Activated B cell treated with CpG ODN at 0.5 μM for 24 hours (primary cell): ENCODE results near the gene TERT. TPM values are rescaled to one million over a fixed set of nuclear protein-coding genes. Genes with fewer than 3 reads are reported as not detected.
"Not testable (repeated sequence)": the region's sequence is repeated elsewhere in the genome, so short reads cannot be mapped to it uniquely, and the experiment has no call there.

Experiments
- ATAC-seq: fragments of 200-7000 bp; cut with Tn5 transposase; one replicate; pipeline ENCODE4 v1.10.0; 2021; ENCODE audit warnings: low read depth, mild to moderate bottlenecking, moderate library complexity
- CTCF ChIA-PET: fragments of 350-600 bp; sonication (Branson Sonifier 250); formaldehyde crosslinking; loops from one replicate; lab custom pipeline; 2021; ENCODE audit warnings: antibody characterized with exemption; lab: Charles Lee
- POLR2A ChIA-PET: fragments of 350-600 bp; sonication (Branson Sonifier 250); formaldehyde crosslinking; loops from one replicate; lab custom pipeline; 2021; ENCODE audit warnings: antibody characterized with exemption; lab: Charles Lee
- DNase-seq: peaks from one replicate; pipeline ENCODE4 v3.0.0; 2022
- H3K27ac Mint-ChIP-seq: one replicate; pipeline ENCODE4 v1.8.0; 2020; ENCODE audit warnings: mixed read lengths
- H3K27me3 Mint-ChIP-seq: one replicate; pipeline ENCODE4 v1.8.0; 2021; ENCODE audit warnings: mixed read lengths
- H3K36me3 Mint-ChIP-seq: one replicate; pipeline ENCODE4 v1.8.0; 2021; ENCODE audit warnings: low read depth, mixed read lengths
- H3K4me1 Mint-ChIP-seq: one replicate; pipeline ENCODE4 v1.8.0; 2021; ENCODE audit warnings: mixed read lengths
- H3K4me3 Mint-ChIP-seq: one replicate; pipeline ENCODE4 v1.8.0; 2020; ENCODE audit warnings: mild to moderate bottlenecking, mixed read lengths
- H3K9me3 Mint-ChIP-seq: one replicate; pipeline ENCODE4 v1.8.0; 2020; ENCODE audit warnings: mixed read lengths
- CTCF ChIP-seq: fragments of 200-600 bp; IDR thresholded peaks from one replicate; pipeline ENCODE4 v1.8.0; 2022; ENCODE audit warnings: antibody characterized with exemption, mild to moderate bottlenecking
- intact Hi-C: fragments of 100-400 bp; cut with micrococcal nuclease; formaldehyde crosslinking; loops from one replicate; pipeline ENCODE4 v1.15.1; 2024
- total RNA-seq: library from RNA; stranded (reverse); gene quantifications from 2 replicates; pipeline ENCODE4 v1.2.3, GENCODE V29; 2022

The TERT gene
- total RNA-seq, 1 donor from 2014 or later, result 0.35 TPM

GRCh38 chr5:1292846-1293415 is 1.9 kb downstream of the TERT start:
- ATAC-seq (no peak), DNase-seq (peak; percentile 5)
- H3K4me3 Mint-ChIP-seq, result no peak overlapping the region
- peaks cover 11% of the 10 kb centered on the region for H3K27me3 Mint-ChIP-seq
- no peak for TF ChIP-seq CTCF
- H3K9me3 Mint-ChIP-seq, result peaks cover 3% of the 10 kb centered on the region
- intact Hi-C loops, result no loop called here
- ChIA-PET POLR2A (no interaction called here), CTCF (no interaction called here)
- peaks cover 7% of the 10 kb centered on the region for H3K4me1 Mint-ChIP-seq
- no peaks in the 10 kb centered on the region for H3K36me3 Mint-ChIP-seq
- H3K27ac Mint-ChIP-seq, result no peak overlapping the region

DNA sequence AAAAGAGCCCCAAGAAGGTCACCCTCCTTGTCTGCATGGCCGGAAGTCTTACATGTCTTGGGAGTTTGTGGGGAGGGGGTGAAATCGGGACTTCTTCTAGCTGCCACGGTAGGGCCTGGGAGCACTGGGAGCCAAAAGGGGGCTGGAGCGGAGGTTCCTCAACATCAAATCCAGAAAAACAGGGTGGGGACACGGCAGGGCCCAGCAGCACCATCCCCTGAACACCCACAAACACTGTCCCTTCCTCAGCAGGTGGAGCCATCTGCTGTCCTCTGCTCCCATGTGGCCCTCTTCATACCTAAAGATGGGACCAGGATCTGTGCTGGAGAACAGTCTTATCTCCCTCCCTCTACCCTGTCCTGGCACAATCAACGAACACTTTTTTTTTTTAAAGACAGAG is 2.7 kb downstream of the TERT start:
- DNase-seq, result no peak
- peaks cover 7% of the 10 kb centered on the region for H3K4me1 Mint-ChIP-seq
- no peak for TF ChIP-seq CTCF
- CTCF ChIA-PET, result no interaction called here
- peaks cover 3% of the 10 kb centered on the region for H3K9me3 Mint-ChIP-seq
- intact Hi-C loops, result no loop called here
- no peak for ATAC-seq
- POLR2A ChIA-PET, result no interaction called here
- no peak overlapping the region for H3K27ac Mint-ChIP-seq
- H3K36me3 Mint-ChIP-seq, result no peaks in the 10 kb centered on the region
- H3K4me3 Mint-ChIP-seq, result no peak overlapping the region
- peaks cover 11% of the 10 kb centered on the region for H3K27me3 Mint-ChIP-seq

DNA sequence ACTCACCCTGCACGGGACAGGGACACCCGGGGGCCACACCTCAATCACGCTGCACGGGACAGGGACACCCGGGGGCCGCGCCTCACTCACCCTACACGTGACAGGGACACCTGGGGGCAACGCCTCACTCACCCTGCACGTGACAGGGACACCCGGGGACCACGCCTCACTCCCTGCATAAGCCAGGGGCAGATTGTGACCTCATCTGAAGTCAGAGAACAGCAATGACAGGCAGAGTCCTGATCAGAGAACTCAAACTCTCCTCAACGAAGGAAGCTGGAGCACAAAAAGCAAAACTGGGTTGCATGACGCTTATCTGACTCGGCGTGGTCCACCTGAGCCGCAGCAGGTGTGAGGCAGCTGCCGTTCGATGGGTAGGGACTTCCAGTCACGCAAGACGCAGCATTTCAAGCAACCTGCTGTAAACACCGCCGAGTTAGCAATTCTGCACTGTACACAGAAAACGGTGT is 3.2 kb downstream of the TERT start:
- Mint-ChIP-seq H3K9me3 (peaks cover 3% of the 10 kb centered on the region), H3K27ac (no peak overlapping the region), H3K4me1 (peaks cover 5% of the 10 kb centered on the region), H3K4me3 (no peak overlapping the region), H3K36me3 (no peaks in the 10 kb centered on the region), H3K27me3 (peaks cover 11% of the 10 kb centered on the region)
- ATAC-seq (no peak), DNase-seq (peak; percentile 5)
- ChIA-PET POLR2A (no interaction called here), CTCF (no interaction called here)
- intact Hi-C loops, result no loop called here
- TF ChIP-seq CTCF, result no peak

GRCh38 chr5:1290956-1291355 is 3.9 kb downstream of the TERT start:
- peaks cover 11% of the 10 kb centered on the region for H3K27me3 Mint-ChIP-seq
- H3K9me3 Mint-ChIP-seq, POLR2A ChIA-PET, intact Hi-C loops, CTCF ChIA-PET, H3K27ac Mint-ChIP-seq, H3K4me1 Mint-ChIP-seq, H3K36me3 Mint-ChIP-seq, ATAC-seq, DNase-seq, H3K4me3 Mint-ChIP-seq: not testable (repeated sequence)

DNA sequence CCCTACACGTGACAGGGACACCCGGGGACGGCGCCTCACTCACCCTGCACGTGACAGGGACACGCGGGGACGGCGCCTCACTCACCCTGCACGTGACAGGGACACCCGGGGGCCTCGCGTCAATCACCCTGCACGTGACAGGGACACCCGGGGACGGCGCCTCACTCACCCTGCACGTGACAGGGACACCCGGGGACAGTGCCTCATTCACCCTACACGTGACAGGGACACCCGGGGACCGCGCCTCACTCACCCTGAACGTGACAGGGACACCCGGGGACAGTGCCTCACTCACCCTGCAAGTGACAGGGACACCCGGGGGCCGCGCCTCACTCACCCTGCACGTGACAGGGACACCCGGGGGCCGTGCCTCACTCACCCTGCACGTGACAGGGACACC is 5.3 kb downstream of the TERT start:
- POLR2A ChIA-PET, intact Hi-C loops, H3K4me3 Mint-ChIP-seq, H3K4me1 Mint-ChIP-seq, H3K27ac Mint-ChIP-seq, CTCF ChIA-PET, ATAC-seq, H3K9me3 Mint-ChIP-seq, H3K36me3 Mint-ChIP-seq: not testable (repeated sequence)
- H3K27me3 Mint-ChIP-seq, result peaks cover 11% of the 10 kb centered on the region
- DNase-seq, result peak; percentile 11

DNA sequence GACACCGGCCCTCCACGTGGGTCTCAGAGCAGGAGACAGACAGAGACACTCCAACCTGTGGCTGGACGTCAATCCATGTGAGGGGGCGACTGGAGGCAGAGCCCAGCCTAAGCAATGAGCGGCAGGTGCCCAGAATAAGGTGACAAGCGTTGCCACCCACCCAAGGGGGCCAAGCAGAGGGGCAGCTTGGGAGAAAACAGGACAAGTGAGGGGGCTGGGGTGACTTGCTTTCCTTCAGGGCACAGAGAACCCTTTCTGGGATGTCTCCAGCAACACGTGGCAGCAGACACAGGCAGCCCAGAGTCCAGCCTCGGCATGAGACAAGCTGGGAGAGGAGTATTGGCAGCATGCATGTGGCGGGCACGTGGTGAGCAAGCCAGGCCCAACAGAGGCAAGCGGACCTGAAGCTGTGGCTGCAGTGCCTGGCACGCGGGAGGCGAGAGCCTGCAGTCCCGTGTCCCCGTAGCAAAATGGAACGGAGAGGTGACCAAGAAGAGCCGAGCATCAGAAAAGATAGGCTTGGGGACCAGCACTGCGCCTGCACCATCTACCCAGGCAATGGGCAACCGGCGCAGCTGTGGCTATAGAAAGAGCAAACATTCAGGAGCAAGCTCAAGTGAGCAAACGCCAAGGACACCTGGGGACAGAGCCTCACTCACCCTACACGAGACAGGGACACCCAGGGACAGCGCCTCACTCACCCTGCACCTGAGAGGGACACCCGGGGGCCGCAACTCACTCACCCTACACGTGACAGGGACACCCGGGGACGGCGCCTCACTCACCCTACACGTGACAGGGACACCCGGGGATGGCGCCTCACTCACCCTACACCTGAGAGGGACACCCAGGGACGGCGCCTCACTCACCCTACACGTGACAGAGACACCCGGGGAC is 6.2 kb downstream of the TERT start:
- TF ChIP-seq CTCF, result no peak
- no peak overlapping the region for H3K4me3 Mint-ChIP-seq
- DNase-seq (peak; percentile 8), ATAC-seq (no peak)
- H3K27me3 Mint-ChIP-seq, result peaks cover 9% of the 10 kb centered on the region
- H3K27ac Mint-ChIP-seq, result no peak overlapping the region
- ChIA-PET POLR2A (no interaction called here), CTCF (no interaction called here)
- H3K9me3 Mint-ChIP-seq, result peaks cover 3% of the 10 kb centered on the region
- H3K4me1 Mint-ChIP-seq, result peaks cover 2% of the 10 kb centered on the region
- H3K36me3 Mint-ChIP-seq, result no peaks in the 10 kb centered on the region
- intact Hi-C loops, result no loop called here
